ENCODE measurements around the gene VKORC1.

GRCh38 chr16:31081428-31082351 is 12.9 kb downstream of the VKORC1 start:
- no peak for TF ChIP-seq CTCF (conservative IDR thresholded peaks at IDR 0.05; ENCODE audit: low read depth, low read length)
- TF ChIP-seq EZH2 (IDR thresholded peaks at IDR 0.05; ENCODE audit: borderline replicate concordance, low read depth, low read length, poor library complexity, severe bottlenecking), result no peak

Measured in A673 (cell line).